K562 (cell line): ENCODE measurements around the gene DNAH3. TPM values are rescaled to one million over a fixed set of nuclear protein-coding genes. Genes with fewer than 3 reads are reported as not detected.

Source experiments
- CEBPG ChIP-seq, 3 experiments: fragments of 200-800 bp in 1 of 3; sonication (Bioruptor generic) in 1 of 3; sonication (generic) in 1 of 3; formaldehyde crosslinking in 1 of 3; IDR thresholded peaks in 2 of 3; conservative IDR thresholded peaks in 1 of 3; 2 replicates each; pipeline versions ENCODE4 v1.6.1 to v1.8.0; 2016 to 2022; ENCODE audit warnings: missing compliant biosample characterization in 2 of 3, missing genetic modification characterization in 2 of 3, mild to moderate bottlenecking in 1 of 3, missing genetic modification reagents in 1 of 3
- CSDE1 ChIP-seq, 2 experiments: fragments of 450-650 bp; IDR thresholded peaks; 2 replicates each; pipeline ENCODE4 v1.6.1; 2016; ENCODE audit warnings: mild to moderate bottlenecking in 1 of 2
- DLX4 ChIP-seq: fragments of 250-450 bp; sonication (Bioruptor Pico); IDR thresholded peaks from 2 replicates; pipeline ENCODE4 v1.6.1; 2021; ENCODE audit warnings: mild to moderate bottlenecking
- FOSL1 ChIP-seq: fragments of 200-800 bp; sonication (Bioruptor generic); conservative IDR thresholded peaks from 2 replicates; pipeline ENCODE4 v1.6.1; 2016; ENCODE audit warnings: missing genetic modification characterization, missing compliant biosample characterization
- IRF1 ChIP-seq: sonication (generic); formaldehyde crosslinking; IDR thresholded peaks from 2 replicates; pipeline ENCODE4 v1.8.0; 2022; ENCODE audit warnings: missing genetic modification reagents, mild to moderate bottlenecking, borderline replicate concordance
- NFE2 ChIP-seq: IDR thresholded peaks from 2 replicates; pipeline ENCODE4 v1.6.1; 2014; ENCODE audit warnings: antibody characterized with exemption, low read depth
- POLR2B ChIP-seq: fragments of 450-650 bp; IDR thresholded peaks from 2 replicates; pipeline ENCODE4 v1.6.1; 2018; ENCODE audit warnings: low read depth; ENCODE audit not compliant: partially characterized antibody
- PRPF4 ChIP-seq: fragments of 200-400 bp; formaldehyde crosslinking; IDR thresholded peaks from one replicate; pipeline ENCODE4 v1.6.1; 2017; ENCODE audit warnings: low read length, low read depth, mild to moderate bottlenecking; ENCODE audit not compliant: insufficient read depth, poor library complexity, severe bottlenecking
- RFX7 ChIP-seq: fragments of 250-450 bp; sonication (Bioruptor Pico); IDR thresholded peaks from 2 replicates; pipeline ENCODE4 v1.5.1; 2021; ENCODE audit warnings: mild to moderate bottlenecking
- SRSF1 ChIP-seq: fragments of 200-400 bp; formaldehyde crosslinking; IDR thresholded peaks from 2 replicates; pipeline ENCODE4 v1.6.1; 2017; ENCODE audit warnings: mild to moderate bottlenecking, low read depth, low read length, moderate library complexity
- TARDBP ChIP-seq: fragments of 450-650 bp; IDR thresholded peaks from 2 replicates; pipeline ENCODE4 v1.6.1; 2016
- ZNF212 ChIP-seq: fragments of 450-650 bp; formaldehyde crosslinking; IDR thresholded peaks from 2 replicates; pipeline ENCODE4 v1.4.0; 2020; ENCODE audit warnings: mild to moderate bottlenecking
- ZNF23 ChIP-seq: fragments of 250-450 bp; sonication (Bioruptor Pico); IDR thresholded peaks from 2 replicates; pipeline ENCODE4 v1.4.0; 2020; ENCODE audit warnings: mild to moderate bottlenecking
- ZNF282 ChIP-seq: sonication (generic); formaldehyde crosslinking; IDR thresholded peaks from 2 replicates; pipeline ENCODE4 v1.8.1; 2023; ENCODE audit warnings: missing genetic modification reagents
- ZNF3 ChIP-seq: fragments of 250-450 bp; sonication (Bioruptor Pico); IDR thresholded peaks from 2 replicates; pipeline ENCODE4 v1.5.0; 2021; ENCODE audit warnings: mild to moderate bottlenecking, moderate library complexity
- ZNF511 ChIP-seq: sonication (generic); formaldehyde crosslinking; IDR thresholded peaks from 2 replicates; pipeline ENCODE4 v1.8.0; 2022; ENCODE audit warnings: mild to moderate bottlenecking, missing genetic modification reagents
- polyA plus RNA-seq, 8 experiments: library from polyadenylated mRNA; depleted of rRNA in 4 of 8; stranded (reverse) in 5 of 8; unstranded in 3 of 8; fragments of >200 nt; fragmentation: Nextera tagmentation in 2 of 8; fragmentation: Illumina TruSeq in 1 of 8; extraction: Ambion mirVana in 2 of 8; extraction: Trizol in 1 of 8; gene quantifications; 2 replicates each; pipeline versions ENCODE4 v1.2.1 to v1.2.3, GENCODE V29; 2011 to 2014; ENCODE audit warnings: inconsistent platforms in 1 of 8, missing spikeins in 1 of 8
- total RNA-seq, 7 experiments: library from RNA; depleted of rRNA in 6 of 7; stranded (reverse); fragments of >200 nt in 6 of 7; fragmentation: Illumina TruSeq in 2 of 7; extraction: Trizol in 2 of 7; gene quantifications; 2 replicates each; pipeline versions ENCODE4 v1.2.1 to v1.2.3, GENCODE V29; 2011 to 2021; ENCODE audit warnings: low replicate concordance in 1 of 7
- TF ChIP-seq, protein P1 (sequence below): fragments of 250-450 bp; sonication (Bioruptor Pico); IDR thresholded peaks from 2 replicates; pipeline ENCODE4 v1.4.0; 2020; ENCODE audit warnings: mild to moderate bottlenecking

The DNAH3 gene
- total and polyA plus RNA-seq, 9 of the 15 experiments (the other 6 are each of a cell fraction or from before 2014, with no cell fraction given), result 0.32 to 0.84 (median 0.44) TPM

DNA sequence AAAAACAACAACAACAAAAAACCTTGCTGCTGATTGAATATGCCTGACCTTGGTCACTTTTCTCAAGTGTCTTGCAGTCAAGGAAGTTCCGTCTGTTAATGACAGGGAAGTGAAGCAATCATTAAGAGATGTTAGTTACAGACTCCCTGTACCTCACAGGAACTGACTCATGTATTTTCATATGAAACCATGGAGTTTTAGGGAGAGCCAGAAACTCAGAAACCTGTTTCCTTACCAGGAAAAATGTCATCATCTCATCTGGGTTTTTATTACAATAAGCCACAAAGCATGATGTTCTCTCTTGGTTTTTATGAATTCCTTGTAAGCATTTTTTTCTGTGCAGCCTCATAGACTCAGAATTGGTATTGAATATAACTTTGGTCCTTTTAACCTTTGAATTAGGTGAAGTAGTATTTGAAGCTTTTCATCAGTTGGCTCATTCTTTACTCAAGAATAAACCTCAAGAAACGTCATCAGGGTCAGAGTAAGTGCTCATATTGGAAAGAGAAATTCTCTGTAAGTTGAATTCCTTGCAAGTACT lies 239.8 kb downstream of the DNAH3 start (continued):
- TF ChIP-seq, protein P1, sequence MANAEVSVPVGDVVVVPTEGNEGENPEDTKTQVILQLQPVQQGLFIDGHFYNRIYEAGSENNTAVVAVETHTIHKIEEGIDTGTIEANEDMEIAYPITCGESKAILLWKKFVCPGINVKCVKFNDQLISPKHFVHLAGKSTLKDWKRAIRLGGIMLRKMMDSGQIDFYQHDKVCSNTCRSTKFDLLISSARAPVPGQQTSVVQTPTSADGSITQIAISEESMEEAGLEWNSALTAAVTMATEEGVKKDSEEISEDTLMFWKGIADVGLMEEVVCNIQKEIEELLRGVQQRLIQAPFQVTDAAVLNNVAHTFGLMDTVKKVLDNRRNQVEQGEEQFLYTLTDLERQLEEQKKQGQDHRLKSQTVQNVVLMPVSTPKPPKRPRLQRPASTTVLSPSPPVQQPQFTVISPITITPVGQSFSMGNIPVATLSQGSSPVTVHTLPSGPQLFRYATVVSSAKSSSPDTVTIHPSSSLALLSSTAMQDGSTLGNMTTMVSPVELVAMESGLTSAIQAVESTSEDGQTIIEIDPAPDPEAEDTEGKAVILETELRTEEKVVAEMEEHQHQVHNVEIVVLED (CRISPR knock-in tag), result no peak
- peak; percentile 93 for TF ChIP-seq CEBPG (CRISPR knock-in tag; IDR thresholded peaks at IDR 0.05)
- TF ChIP-seq CEBPG (tag; conservative IDR thresholded peaks at IDR 0.05 in 1 of 2, IDR thresholded peaks at IDR 0.05 in 1 of 2), result peak; percentile 98 to 99
- no peak for TF ChIP-seq ZNF23
- TF ChIP-seq RFX7, result no peak
- no peak for TF ChIP-seq SRSF1
- TF ChIP-seq IRF1 (CRISPR knock-in tag), result no peak
- TF ChIP-seq ZNF3 (CRISPR knock-in tag), result no peak
- no peak for TF ChIP-seq ZNF212 (CRISPR knock-in tag)
- no peak for TF ChIP-seq TARDBP
- no peak for TF ChIP-seq PRPF4
- TF ChIP-seq FOSL1 (tag), result peak; percentile 85
- TF ChIP-seq CSDE1 (IDR thresholded peaks at IDR 0.05), result no peak
- no peak for TF ChIP-seq POLR2B
- no peak for TF ChIP-seq DLX4 (CRISPR knock-in tag)
- TF ChIP-seq ZNF282 (CRISPR knock-in tag), result no peak
- peak; percentile 46; the same call in 1 of the 2 replicates for TF ChIP-seq NFE2
- TF ChIP-seq ZNF511 (CRISPR knock-in tag), result no peak
